GM23248 (cell line): ENCODE results near the gene MYO3A. TPM values are rescaled to one million over a fixed set of nuclear protein-coding genes. Genes with fewer than 3 reads are reported as not detected.

ENCODE experiments used
- DNase-seq: peaks from one replicate; pipeline ENCODE4 v3.0.0-alpha.2; 2015
- H2AFZ ChIP-seq: fragments of 200-600 bp; sonication (generic); 2 replicates; pipeline ENCODE4 v1.6.1; 2016; ENCODE audit warnings: antibody characterized with exemption
- H3F3A ChIP-seq: fragments of 200-600 bp; sonication (generic); 2 replicates; pipeline ENCODE4 v1.6.1; 2016; ENCODE audit warnings: mild to moderate bottlenecking, antibody characterized with exemption, mixed run types; ENCODE audit not compliant: insufficient read depth
- H3K27ac ChIP-seq: fragments of 200-600 bp; sonication (generic); 2 replicates; pipeline ENCODE4 v1.5.1; 2016; ENCODE audit warnings: mild to moderate bottlenecking
- H3K27me3 ChIP-seq: fragments of 200-600 bp; sonication (generic); replicated peaks from 2 replicates; pipeline ENCODE4 v1.6.1; 2016; ENCODE audit warnings: mild to moderate bottlenecking; ENCODE audit not compliant: insufficient read depth
- H3K36me3 ChIP-seq: fragments of 200-600 bp; sonication (generic); 2 replicates; pipeline ENCODE4 v1.6.1; 2016; ENCODE audit warnings: low read depth, mild to moderate bottlenecking
- H3K4me1 ChIP-seq: fragments of 200-600 bp; sonication (generic); 2 replicates; pipeline ENCODE4 v1.6.1; 2016; ENCODE audit warnings: mild to moderate bottlenecking; ENCODE audit not compliant: insufficient read depth
- H3K4me2 ChIP-seq: fragments of 200-600 bp; sonication (generic); one replicate; pipeline ENCODE4 v1.6.1; 2016; ENCODE audit warnings: mild to moderate bottlenecking; ENCODE audit not compliant: unreplicated experiment
- H3K4me3 ChIP-seq: fragments of 200-600 bp; sonication (generic); 2 replicates; pipeline ENCODE4 v1.5.1; 2016; ENCODE audit warnings: mild to moderate bottlenecking
- H3K79me2 ChIP-seq: fragments of 200-600 bp; sonication (generic); 2 replicates; pipeline ENCODE4 v1.6.1; 2016; ENCODE audit warnings: mild to moderate bottlenecking; ENCODE audit not compliant: insufficient read depth
- H3K9ac ChIP-seq: fragments of 200-600 bp; sonication (generic); 2 replicates; pipeline ENCODE4 v1.6.1; 2016; ENCODE audit warnings: mild to moderate bottlenecking
- H3K9me2 ChIP-seq: fragments of 200-600 bp; sonication (generic); 2 replicates; pipeline ENCODE4 v1.6.1; 2016; ENCODE audit warnings: mixed run types, mild to moderate bottlenecking, moderate library complexity; ENCODE audit not compliant: insufficient read depth
- H3K9me3 ChIP-seq: fragments of 200-600 bp; sonication (generic); one replicate; pipeline ENCODE4 v1.6.1; 2017; ENCODE audit warnings: low read depth
- H4K20me1 ChIP-seq: fragments of 200-600 bp; sonication (generic); 2 replicates; pipeline ENCODE4 v1.6.0; 2016; ENCODE audit not compliant: insufficient read depth
- EZH2 ChIP-seq: fragments of 200-600 bp; sonication (generic); IDR thresholded peaks from 2 replicates; pipeline ENCODE4 v1.6.1; 2018; ENCODE audit warnings: antibody characterized with exemption, mild to moderate bottlenecking; ENCODE audit not compliant: insufficient read depth, poor library complexity, severe bottlenecking
- EZH2phosphoT487 ChIP-seq: fragments of 200-600 bp; sonication (generic); IDR thresholded peaks from 2 replicates; pipeline ENCODE4 v1.6.1; 2018; ENCODE audit warnings: antibody characterized with exemption, moderate library complexity, mild to moderate bottlenecking, low read depth; ENCODE audit not compliant: insufficient read depth
- WGBS, 2 experiments: methylation state at CpG; one replicate each; pipeline ENCODE4 v1.1.6; 2015 to 2017; ENCODE audit warnings: low lambda C conversion rate in 2 of 2, low coverage in 1 of 2; ENCODE audit errors: missing lambda C conversion rate in 2 of 2; 5-methylcytosine and 5-hydroxymethylcytosine counted together
- in situ Hi-C: fragments of 300-500 bp; cut with MboI; formaldehyde crosslinking; loops from 2 replicates; pipeline ENCODE4 v1.15.0; 2020
- polyA plus RNA-seq: library from polyadenylated mRNA; unstranded; fragments of >200 nt; fragmentation: Nextera tagmentation; extraction: Ambion mirVana; gene quantifications from 2 replicates; pipeline ENCODE4 v1.2.1, GENCODE V29; 2016
- total RNA-seq: library from RNA; depleted of rRNA; stranded (reverse); fragments of >200 nt; shearing (Covaris generic); gene quantifications from 2 replicates; pipeline ENCODE4 v1.2.3, GENCODE V29; 2014

MYO3A gene
- total and polyA plus RNA-seq, 2 experiments from 2014 or later, result not detected

DNA sequence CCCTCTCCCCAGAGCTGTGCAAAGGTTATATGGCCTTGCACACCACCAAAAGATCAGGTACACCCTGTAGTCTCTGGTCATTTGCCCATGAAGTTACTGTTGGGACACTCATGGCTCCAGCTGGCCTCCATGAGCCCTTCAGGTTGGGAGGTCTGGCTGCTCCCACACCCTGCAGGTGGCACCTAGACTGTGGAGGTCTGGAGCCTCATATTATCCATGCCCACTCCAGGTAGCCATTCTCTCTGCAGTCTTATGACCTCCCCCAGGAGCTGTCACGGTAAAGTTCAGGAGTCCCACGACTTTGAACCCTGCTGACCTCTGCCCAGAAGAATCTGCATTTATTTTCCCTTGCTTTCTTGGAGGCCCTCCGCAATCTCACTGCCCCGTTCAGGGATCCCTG is 243.3 kb downstream of the MYO3A start:
- H3K9ac ChIP-seq, result no peak overlapping the region
- WGBS, 2 experiments, result 20 to 28% methylated on average over 4 of the region's 4 CpGs
- in situ Hi-C loops, result no loop called here
- H3K9me3 ChIP-seq, result no peaks in the 10 kb centered on the region
- no peaks in the 10 kb centered on the region for H3K9me2 ChIP-seq
- H3K4me1 ChIP-seq, result no peaks in the 10 kb centered on the region
- H3K4me2 ChIP-seq, result no peak overlapping the region
- 0 out of 2 replicates have a peak, but pooled peaks cover 3% of the 10 kb centered on the region for H3K27me3 ChIP-seq
- no peak for TF ChIP-seq EZH2phosphoT487
- TF ChIP-seq EZH2, result no peak
- H3K79me2 ChIP-seq, result no peaks in the 10 kb centered on the region
- H2AFZ ChIP-seq, result no peak overlapping the region
- H3F3A ChIP-seq, result no peaks in the 10 kb centered on the region
- H3K4me3 ChIP-seq, result no peak overlapping the region
- no peak for DNase-seq
- H3K36me3 ChIP-seq, result no peaks in the 10 kb centered on the region
- no peak overlapping the region for H3K27ac ChIP-seq
- H4K20me1 ChIP-seq, result no peaks in the 10 kb centered on the region

DNA sequence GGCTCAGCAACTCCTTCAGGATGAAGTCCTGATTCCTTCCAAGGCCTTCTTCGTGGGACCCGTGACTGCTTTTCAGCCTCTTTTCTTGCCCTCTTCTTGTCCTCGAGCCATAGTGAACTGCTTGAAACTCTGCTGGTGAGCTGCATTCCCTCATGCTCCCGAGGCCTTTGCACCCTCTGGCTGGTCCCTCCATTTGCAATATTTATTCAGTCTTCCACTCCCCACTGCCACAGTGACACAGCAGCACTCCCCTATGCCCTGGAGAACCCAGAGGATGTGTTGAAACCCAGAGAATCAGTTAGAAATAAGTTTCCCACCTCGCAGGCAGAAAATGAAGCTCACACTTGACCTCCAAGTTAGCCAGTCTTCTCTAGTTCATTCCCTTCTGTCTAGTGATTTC is 260.2 kb downstream of the MYO3A start:
- WGBS, 2 experiments, result 16 to 19% methylated on average over 5 of the region's 5 CpGs
- no peaks in the 10 kb centered on the region for H3K9me2 ChIP-seq
- no peak overlapping the region for H3K9ac ChIP-seq
- no peaks in the 10 kb centered on the region for H4K20me1 ChIP-seq
- DNase-seq, result no peak
- H3K4me3 ChIP-seq, result no peak overlapping the region
- H3K36me3 ChIP-seq, result no peaks in the 10 kb centered on the region
- no peaks in the 10 kb centered on the region for H3K79me2 ChIP-seq
- no peak overlapping the region for H3K27ac ChIP-seq
- TF ChIP-seq EZH2phosphoT487 (no peak), EZH2 (no peak)
- no peak overlapping the region for H3K4me2 ChIP-seq
- no peak overlapping the region for H2AFZ ChIP-seq
- H3K9me3 ChIP-seq, result no peaks in the 10 kb centered on the region
- H3K27me3 ChIP-seq, result no peaks in the 10 kb centered on the region
- no peaks in the 10 kb centered on the region for H3F3A ChIP-seq
- no peaks in the 10 kb centered on the region for H3K4me1 ChIP-seq
- in situ Hi-C loops, result no loop called here

DNA sequence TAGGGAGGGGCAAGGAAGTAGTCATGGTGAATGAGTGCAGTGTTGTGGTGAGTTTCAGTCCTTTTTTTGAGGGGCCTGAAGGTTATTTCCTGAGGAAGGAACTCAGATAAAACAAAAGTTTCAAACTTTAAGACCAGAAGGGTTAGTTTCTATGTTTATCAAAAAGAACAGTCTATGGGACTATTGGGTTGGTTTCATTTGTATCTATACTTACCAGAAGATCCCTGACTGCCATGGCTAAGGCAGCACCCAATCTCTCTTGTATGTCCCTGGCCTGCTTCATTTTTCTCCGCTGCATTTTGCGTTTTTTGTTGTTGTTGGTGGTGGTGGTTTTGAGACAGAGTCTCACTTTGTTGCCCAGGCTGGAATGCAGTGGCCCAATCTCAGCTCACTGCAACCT is 263.2 kb downstream of the MYO3A start:
- Histone ChIP-seq H2AFZ (no peak overlapping the region), H3K9me3 (no peaks in the 10 kb centered on the region), H3K36me3 (no peaks in the 10 kb centered on the region), H3K79me2 (no peaks in the 10 kb centered on the region), H3K27ac (no peak overlapping the region), H3F3A (no peaks in the 10 kb centered on the region), H3K4me2 (no peak overlapping the region), H3K27me3 (no peaks in the 10 kb centered on the region; the same call in 1 of the 2 replicates), H3K9ac (no peak overlapping the region), H3K9me2 (no peaks in the 10 kb centered on the region), H3K4me3 (no peak overlapping the region), H4K20me1 (no peaks in the 10 kb centered on the region), H3K4me1 (no peaks in the 10 kb centered on the region)
- in situ Hi-C loops, result no loop called here
- TF ChIP-seq EZH2phosphoT487 (no peak), EZH2 (no peak)
- 18 to 24% methylated on average over 2 of the region's 2 CpGs for WGBS, 2 experiments
- DNase-seq, result no peak

DNA sequence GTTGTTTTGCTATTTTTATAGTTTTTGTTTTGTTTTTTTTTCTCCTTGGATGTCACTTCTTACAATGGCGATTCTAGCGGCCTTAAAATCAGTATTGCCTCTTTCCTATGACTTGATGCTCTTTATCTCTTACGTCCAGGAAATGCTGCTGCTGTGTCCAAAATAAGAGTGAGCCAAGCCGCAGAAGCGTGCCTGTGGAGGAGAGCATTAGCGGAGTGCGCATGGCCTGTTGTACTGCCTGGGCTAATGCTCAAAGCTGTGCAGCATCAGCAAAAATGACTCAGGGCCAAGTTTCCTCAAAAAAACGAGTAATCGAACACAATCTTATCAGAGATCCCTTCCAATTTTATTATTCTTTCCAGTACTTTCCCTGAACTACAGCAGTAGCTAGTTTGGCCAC is 264.1 kb downstream of the MYO3A start:
- H3K9me2 ChIP-seq, result no peaks in the 10 kb centered on the region
- TF ChIP-seq EZH2phosphoT487, result no peak
- TF ChIP-seq EZH2, result no peak
- H3K4me3 ChIP-seq, result no peak overlapping the region
- no peak overlapping the region for H3K4me2 ChIP-seq
- H2AFZ ChIP-seq, result no peak overlapping the region
- DNase-seq, result no peak
- H3K9ac ChIP-seq, result no peak overlapping the region
- no peaks in the 10 kb centered on the region for H3K9me3 ChIP-seq
- H3K4me1 ChIP-seq, result no peaks in the 10 kb centered on the region
- no peaks in the 10 kb centered on the region for H3F3A ChIP-seq
- H3K79me2 ChIP-seq, result no peaks in the 10 kb centered on the region
- WGBS, 2 experiments, result 50 to 54% methylated on average over 9 of the region's 9 CpGs
- in situ Hi-C loops, result no loop called here
- no peaks in the 10 kb centered on the region for H4K20me1 ChIP-seq
- no peak overlapping the region for H3K27ac ChIP-seq
- H3K36me3 ChIP-seq, result no peaks in the 10 kb centered on the region
- no peaks in the 10 kb centered on the region; the same call in 1 of the 2 replicates for H3K27me3 ChIP-seq

DNA sequence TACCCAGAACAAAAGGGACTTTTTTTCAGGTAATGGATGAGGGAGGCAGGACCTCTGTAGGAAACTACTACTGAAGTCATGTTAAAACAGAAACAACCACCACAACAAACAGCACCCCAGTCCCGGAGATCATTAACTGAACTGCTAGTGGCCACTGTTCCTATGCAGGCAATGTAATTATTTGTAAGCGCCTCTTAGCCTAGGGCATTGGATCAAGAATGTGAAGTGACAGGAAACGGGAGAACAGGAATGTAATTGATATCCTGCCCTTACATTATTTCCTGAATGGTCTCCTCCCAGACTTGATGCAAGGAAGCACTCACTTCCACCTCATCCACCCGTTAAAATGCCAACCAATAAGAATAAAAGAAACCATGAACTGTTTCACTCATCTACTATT is 265.8 kb downstream of the MYO3A start:
- H3K4me3 ChIP-seq, result no peak overlapping the region
- H3K9ac ChIP-seq, result no peak overlapping the region
- H2AFZ ChIP-seq, result no peak overlapping the region
- H3K27me3 ChIP-seq, result no peaks in the 10 kb centered on the region; the same call in 1 of the 2 replicates
- H3K79me2 ChIP-seq, result no peaks in the 10 kb centered on the region
- TF ChIP-seq EZH2 (no peak), EZH2phosphoT487 (no peak)
- H3K9me2 ChIP-seq, result no peaks in the 10 kb centered on the region
- H3K4me2 ChIP-seq, result no peak overlapping the region
- no peaks in the 10 kb centered on the region for H3K9me3 ChIP-seq
- H3F3A ChIP-seq, result no peaks in the 10 kb centered on the region
- in situ Hi-C loops, result no loop called here
- 16 to 23% methylated on average over 4 of the region's 4 CpGs for WGBS, 2 experiments
- no peaks in the 10 kb centered on the region for H4K20me1 ChIP-seq
- no peak overlapping the region for H3K27ac ChIP-seq
- DNase-seq, result no peak
- no peaks in the 10 kb centered on the region for H3K36me3 ChIP-seq
- H3K4me1 ChIP-seq, result no peaks in the 10 kb centered on the region
